CD8-positive, alpha-beta memory T cell (primary cell): ENCODE data around the gene PSMC1. TPM values are rescaled to one million over a fixed set of nuclear protein-coding genes. Genes with fewer than 3 reads are reported as not detected.
A peak's percentile ranks its signal among the peaks of the same experiment; 100 is the strongest.

Source experiments
- CTCF ChIA-PET: fragments of 350-600 bp; sonication (Branson Sonifier 250); formaldehyde crosslinking; loops from one replicate; lab custom pipeline; 2021; ENCODE audit warnings: antibody characterized with exemption; lab: Charles Lee
- POLR2A ChIA-PET: fragments of 350-600 bp; sonication (Branson Sonifier 250); formaldehyde crosslinking; loops from one replicate; lab custom pipeline; 2021; ENCODE audit warnings: antibody characterized with exemption; lab: Charles Lee
- DNase-seq, 5 donors: peaks; one replicate each; pipeline versions ENCODE4 v3.0.0 to v3.0.0-alpha.2; 2020 to 2022; ENCODE audit warnings: mixed read lengths in 1 of 5
- H3K27ac ChIP-seq: one replicate; pipeline ENCODE4 v1.7.0; 2013; ENCODE audit warnings: low read depth, mild to moderate bottlenecking, low read length, moderate library complexity
- H3K27me3 ChIP-seq: 2 replicates; pipeline ENCODE4 v1.7.0; 2013; ENCODE audit warnings: low read length, mild to moderate bottlenecking; ENCODE audit not compliant: insufficient read depth, poor library complexity, severe bottlenecking
- H3K36me3 ChIP-seq: 2 replicates; pipeline ENCODE4 v1.7.0; 2013; ENCODE audit warnings: mild to moderate bottlenecking, low read length, moderate library complexity; ENCODE audit not compliant: insufficient read depth
- H3K4me1 ChIP-seq: 2 replicates; pipeline ENCODE4 v1.7.0; 2013; ENCODE audit warnings: mild to moderate bottlenecking, low read length, moderate library complexity; ENCODE audit not compliant: insufficient read depth
- H3K4me3 ChIP-seq: 2 replicates; pipeline ENCODE4 v1.7.0; 2013; ENCODE audit warnings: mild to moderate bottlenecking, low read length
- H3K9me3 ChIP-seq: 2 replicates; pipeline ENCODE4 v1.7.0; 2013; ENCODE audit warnings: mild to moderate bottlenecking, low read length
- H3K27ac Mint-ChIP-seq, 8 donors: one replicate each; pipeline ENCODE4 v1.8.0; 2020 to 2021; ENCODE audit warnings: mixed read lengths in 8 of 8, mild to moderate bottlenecking in 6 of 8, inconsistent platforms in 3 of 8, moderate library complexity in 3 of 8
- H3K27me3 Mint-ChIP-seq, 2 donors: one replicate each; pipeline ENCODE4 v1.8.0; 2020 to 2021; ENCODE audit warnings: mixed read lengths in 2 of 2, mild to moderate bottlenecking in 1 of 2, moderate library complexity in 1 of 2
- H3K36me3 Mint-ChIP-seq, 3 donors: one replicate each; pipeline ENCODE4 v1.8.0; 2020 to 2021; ENCODE audit warnings: mixed read lengths in 3 of 3, inconsistent platforms in 1 of 3, mild to moderate bottlenecking in 1 of 3
- H3K4me1 Mint-ChIP-seq, 3 donors: one replicate each; pipeline ENCODE4 v1.8.0; 2020 to 2021; ENCODE audit warnings: mixed read lengths in 3 of 3, inconsistent platforms in 1 of 3, mild to moderate bottlenecking in 1 of 3
- H3K4me3 Mint-ChIP-seq, 7 donors: one replicate each; pipeline ENCODE4 v1.8.0; 2020 to 2021; ENCODE audit warnings: mixed read lengths in 7 of 7, mild to moderate bottlenecking in 6 of 7, moderate library complexity in 4 of 7, inconsistent platforms in 2 of 7
- H3K9me3 Mint-ChIP-seq, 5 donors: one replicate each; pipeline ENCODE4 v1.8.0; 2020 to 2022; ENCODE audit warnings: mixed read lengths in 5 of 5, mild to moderate bottlenecking in 3 of 5, moderate library complexity in 2 of 5, inconsistent platforms in 1 of 5
- polyA plus RNA-seq: library from polyadenylated mRNA; unstranded; fragments of 300-500 nt; fragmentation: Illumina TruSeq; gene quantifications from one replicate; pipeline ENCODE4 v1.2.3, GENCODE V29; 2021
- total RNA-seq, 2 experiments: library from RNA; stranded (reverse); gene quantifications; one replicate each; pipeline ENCODE4 v1.2.3, GENCODE V29; 2021

PSMC1 gene
- total and polyA plus RNA-seq, 3 experiments from 2014 or later, result 111 to 140 (median 133) TPM

DNA sequence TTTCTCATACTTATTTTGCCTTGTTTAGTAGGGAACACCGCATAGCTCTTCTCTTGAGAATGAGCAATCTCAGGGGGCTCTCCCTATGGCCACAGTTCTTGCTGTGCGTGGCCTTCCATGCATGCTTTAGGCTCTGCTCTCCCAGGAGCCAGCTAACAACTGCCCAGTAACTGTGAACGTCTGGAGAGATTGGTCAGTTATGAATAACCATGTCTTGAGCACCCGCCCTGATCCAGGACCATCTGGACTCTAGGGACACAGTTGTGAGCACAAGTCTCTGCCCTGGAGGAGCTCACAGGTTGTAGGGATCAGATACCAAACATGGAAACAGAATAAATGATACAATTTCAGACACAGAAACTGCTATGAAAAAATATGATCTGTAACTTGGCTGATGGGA, 12.1 kb downstream of the PSMC1 start:
- Mint-ChIP-seq H3K4me1 (peaks cover 1 to 13% (median 13%) of the 10 kb centered on the region in 3 donors), H3K27me3 (no peaks in the 10 kb centered on the region), H3K9me3 (no peaks in the 10 kb centered on the region), H3K36me3 (peaks cover 0 to 96% (median 30%) of the 10 kb centered on the region in 3 donors), H3K4me3 (no peak overlapping the region), H3K27ac (no peak overlapping the region)
- Histone ChIP-seq H3K4me3 (no peak overlapping the region), H3K27me3 (no peaks in the 10 kb centered on the region), H3K4me1 (no peaks in the 10 kb centered on the region), H3K9me3 (no peaks in the 10 kb centered on the region), H3K36me3 (peaks cover 46% of the 10 kb centered on the region), H3K27ac (no peak overlapping the region)
- ChIA-PET POLR2A (no interaction called here), CTCF (interaction anchor here (0.9 kb wide), 1 partner anchor 10 kb away, joined by 4 read pairs; no protein-coding TSS in a partner anchor)
- DNase-seq, result no peak

- no peak overlapping the region for H3K27ac Mint-ChIP-seq
- Histone ChIP-seq H3K27ac (no peak overlapping the region), H3K36me3 (peaks cover 16% of the 10 kb centered on the region), H3K4me3 (no peak overlapping the region), H3K27me3 (no peaks in the 10 kb centered on the region), H3K9me3 (no peaks in the 10 kb centered on the region), H3K4me1 (no peaks in the 10 kb centered on the region)
- no peaks in the 10 kb centered on the region for H3K27me3 Mint-ChIP-seq
- peaks cover 0 to 90% (median 24%) of the 10 kb centered on the region in 3 donors for H3K36me3 Mint-ChIP-seq
- no peaks in the 10 kb centered on the region for H3K9me3 Mint-ChIP-seq
- H3K4me3 Mint-ChIP-seq, result no peak overlapping the region
- DNase-seq, result no peak
- ChIA-PET POLR2A (no interaction called here), CTCF (no interaction called here)
- peaks cover 0 to 10% (median 7%) of the 10 kb centered on the region in 3 donors for H3K4me1 Mint-ChIP-seq
Observed at GRCh38 chr14:90272523-90272922, 16.2 kb downstream of the PSMC1 start.

DNA sequence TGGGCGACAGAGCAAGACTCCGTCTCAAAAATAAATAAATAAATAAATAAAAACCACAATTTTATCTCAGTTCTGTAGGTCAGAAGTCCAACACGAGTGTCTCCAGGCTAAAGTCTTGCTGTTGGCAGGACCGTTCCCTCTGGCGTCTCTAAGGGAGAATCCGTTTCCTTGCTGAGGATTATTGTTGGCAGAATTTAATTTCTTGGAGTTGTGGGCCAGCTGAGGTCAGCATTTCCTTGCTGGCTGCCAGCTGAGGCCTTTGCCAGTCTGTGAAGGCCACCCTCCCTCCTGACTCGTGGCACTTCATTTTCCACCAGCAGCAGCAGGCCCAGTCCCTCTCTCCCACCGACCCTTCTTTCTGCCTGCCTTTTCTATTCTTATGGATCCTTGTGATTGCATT, 17.2 kb downstream of the PSMC1 start:
- DNase-seq, result no peak
- Mint-ChIP-seq H3K9me3 (no peaks in the 10 kb centered on the region), H3K4me3 (no peak overlapping the region), H3K4me1 (peaks cover 0 to 10% (median 7%) of the 10 kb centered on the region in 3 donors), H3K27me3 (no peaks in the 10 kb centered on the region), H3K36me3 (peaks cover 0 to 90% (median 22%) of the 10 kb centered on the region in 3 donors), H3K27ac (peak overlapping the region in 1 of 8 donors; percentile 58)
- ChIA-PET POLR2A (no interaction called here), CTCF (no interaction called here)
- Histone ChIP-seq H3K27me3 (no peaks in the 10 kb centered on the region), H3K9me3 (no peaks in the 10 kb centered on the region), H3K36me3 (peaks cover 13% of the 10 kb centered on the region), H3K27ac (no peak overlapping the region), H3K4me1 (no peaks in the 10 kb centered on the region), H3K4me3 (no peak overlapping the region)

- no peaks in the 10 kb centered on the region for H3K9me3 Mint-ChIP-seq
- Histone ChIP-seq H3K4me1 (no peaks in the 10 kb centered on the region), H3K27me3 (no peaks in the 10 kb centered on the region), H3K9me3 (no peaks in the 10 kb centered on the region), H3K27ac (no peak overlapping the region), H3K4me3 (no peak overlapping the region), H3K36me3 (peaks cover 9% of the 10 kb centered on the region)
- H3K36me3 Mint-ChIP-seq, result peaks cover 0 to 90% (median 19%) of the 10 kb centered on the region in 3 donors
- peak overlapping the region in 4 of 8 donors; percentile 29 to 74 (median 54) for H3K27ac Mint-ChIP-seq
- DNase-seq, result no peak
- peak overlapping the region in 1 of 7 donors; percentile 13 for H3K4me3 Mint-ChIP-seq
- CTCF ChIA-PET, result no interaction called here
- no peaks in the 10 kb centered on the region for H3K27me3 Mint-ChIP-seq
- POLR2A ChIA-PET, result no interaction called here
- peaks cover 0 to 10% (median 7%) of the 10 kb centered on the region in 3 donors for H3K4me1 Mint-ChIP-seq
Observed at GRCh38 chr14:90274019-90274418, 17.7 kb downstream of the PSMC1 start.

GRCh38 chr14:90274808-90275457, 18.6 kb downstream of the PSMC1 start:
- no peaks in the 10 kb centered on the region for H3K9me3 ChIP-seq
- no peaks in the 10 kb centered on the region for H3K9me3 Mint-ChIP-seq
- no peaks in the 10 kb centered on the region for H3K4me1 ChIP-seq
- no peaks in the 10 kb centered on the region for H3K27me3 Mint-ChIP-seq
- H3K27me3 ChIP-seq, result no peaks in the 10 kb centered on the region
- peaks cover 6% of the 10 kb centered on the region for H3K36me3 ChIP-seq
- no peak overlapping the region for H3K4me3 ChIP-seq
- H3K27ac Mint-ChIP-seq, result peak overlapping the region in 7 of 8 donors; percentile 23 to 78 (median 67)
- peaks cover 0 to 90% (median 15%) of the 10 kb centered on the region in 3 donors for H3K36me3 Mint-ChIP-seq
- H3K4me3 Mint-ChIP-seq, result peak overlapping the region in 1 of 7 donors; percentile 46
- POLR2A ChIA-PET, result no interaction called here
- no peak for DNase-seq
- peaks cover 0 to 10% (median 7%) of the 10 kb centered on the region in 3 donors for H3K4me1 Mint-ChIP-seq
- no peak overlapping the region for H3K27ac ChIP-seq
- CTCF ChIA-PET, result no interaction called here

DNA sequence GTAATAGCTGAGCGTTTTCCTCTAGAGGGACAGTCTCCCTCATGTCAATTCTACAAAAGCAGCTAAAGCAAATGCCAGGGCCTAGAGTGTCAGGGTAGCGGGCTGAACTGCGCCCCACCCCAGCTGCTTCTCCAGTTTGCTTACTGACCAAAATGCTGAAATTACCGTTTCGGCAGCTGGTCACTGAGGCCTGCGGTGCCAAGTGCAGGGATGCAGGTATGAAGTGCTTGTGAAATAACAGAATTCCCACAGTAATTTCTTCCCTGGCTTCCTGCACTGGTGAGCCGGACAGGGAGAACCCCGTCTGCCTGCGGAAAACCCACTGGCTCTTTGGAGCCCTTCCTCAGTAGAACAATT, 19.1 kb downstream of the PSMC1 start:
- H3K27ac Mint-ChIP-seq, result peak overlapping the region in 5 of 8 donors; percentile 65 to 91 (median 74)
- H3K36me3 Mint-ChIP-seq, result peaks cover 0 to 90% (median 12%) of the 10 kb centered on the region in 3 donors
- H3K36me3 ChIP-seq, result peaks cover 6% of the 10 kb centered on the region
- no peaks in the 10 kb centered on the region for H3K4me1 ChIP-seq
- peaks cover 0 to 10% (median 7%) of the 10 kb centered on the region in 3 donors for H3K4me1 Mint-ChIP-seq
- H3K27me3 ChIP-seq, result no peaks in the 10 kb centered on the region
- no peak overlapping the region for H3K4me3 Mint-ChIP-seq
- H3K9me3 ChIP-seq, result no peaks in the 10 kb centered on the region
- no peak for DNase-seq
- H3K9me3 Mint-ChIP-seq, result no peaks in the 10 kb centered on the region
- H3K27me3 Mint-ChIP-seq, result no peaks in the 10 kb centered on the region
- POLR2A ChIA-PET, result no interaction called here
- no peak overlapping the region for H3K4me3 ChIP-seq
- CTCF ChIA-PET, result no interaction called here
- H3K27ac ChIP-seq, result no peak overlapping the region

GRCh38 chr14:90275820-90276219, 19.5 kb downstream of the PSMC1 start:
- no peak overlapping the region for H3K27ac ChIP-seq
- no peaks in the 10 kb centered on the region for H3K9me3 Mint-ChIP-seq
- H3K4me1 ChIP-seq, result no peaks in the 10 kb centered on the region
- POLR2A ChIA-PET, result no interaction called here
- H3K4me3 Mint-ChIP-seq, result no peak overlapping the region
- H3K27me3 Mint-ChIP-seq, result no peaks in the 10 kb centered on the region
- H3K36me3 Mint-ChIP-seq, result peaks cover 0 to 90% (median 12%) of the 10 kb centered on the region in 3 donors
- peaks cover 0 to 10% (median 7%) of the 10 kb centered on the region in 3 donors for H3K4me1 Mint-ChIP-seq
- H3K36me3 ChIP-seq, result peaks cover 6% of the 10 kb centered on the region
- no peaks in the 10 kb centered on the region for H3K9me3 ChIP-seq
- CTCF ChIA-PET, result interaction anchor here (0.7 kb wide), 1 partner anchor 234 kb away, joined by 5 read pairs; no protein-coding TSS in a partner anchor
- H3K4me3 ChIP-seq, result no peak overlapping the region
- no peaks in the 10 kb centered on the region for H3K27me3 ChIP-seq
- peak overlapping the region in 2 of 8 donors; percentile 51 to 91 for H3K27ac Mint-ChIP-seq
- peak in 1 of 5 donors; percentile 31 for DNase-seq

GRCh38 chr14:90276646-90277367, 20.5 kb downstream of the PSMC1 start:
- Histone ChIP-seq H3K4me1 (no peaks in the 10 kb centered on the region), H3K4me3 (no peak overlapping the region), H3K9me3 (no peaks in the 10 kb centered on the region), H3K27ac (no peak overlapping the region), H3K27me3 (no peaks in the 10 kb centered on the region), H3K36me3 (peaks cover 6% of the 10 kb centered on the region)
- Mint-ChIP-seq H3K4me3 (no peak overlapping the region), H3K36me3 (peaks cover 0 to 89% (median 8%) of the 10 kb centered on the region in 3 donors), H3K27ac (peak overlapping the region in 4 of 8 donors; percentile 41 to 78 (median 60)), H3K4me1 (peaks cover 0 to 10% (median 7%) of the 10 kb centered on the region in 3 donors), H3K9me3 (no peaks in the 10 kb centered on the region), H3K27me3 (no peaks in the 10 kb centered on the region)
- ChIA-PET CTCF (interaction anchor here (0.7 kb wide), 1 partner anchor 233 kb away, joined by 5 read pairs; no protein-coding TSS in a partner anchor), POLR2A (no interaction called here)
- no peak for DNase-seq
